Measurements from ENCODE around the gene ANO7.

The ANO7 gene

DNA sequence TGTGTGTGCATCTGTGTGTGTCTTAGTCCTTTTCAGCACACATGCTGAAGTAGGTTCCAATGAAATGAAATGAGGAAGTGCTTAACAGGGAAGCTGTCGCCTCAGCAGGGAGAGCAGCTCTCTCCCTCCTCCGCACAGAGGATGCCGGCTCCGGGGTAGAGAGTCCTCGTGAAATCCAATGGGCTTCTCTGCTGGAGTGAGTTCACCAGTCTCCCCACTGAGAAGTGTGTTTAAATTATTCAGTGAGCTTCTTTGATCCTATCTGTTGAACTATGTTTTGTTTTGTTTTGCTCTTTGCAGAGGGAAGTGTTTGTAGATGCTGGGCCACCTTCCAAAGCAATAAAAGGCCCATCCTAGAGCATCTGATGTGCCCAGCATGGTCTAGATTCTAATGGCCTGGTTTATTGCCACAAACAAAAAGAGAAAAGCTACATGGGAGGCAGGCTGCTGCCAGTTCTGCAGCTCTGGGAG, 31.5 kb upstream of the ANO7 start:
- DNase-seq (ENCODE audit: low read depth): no peak

DNA sequence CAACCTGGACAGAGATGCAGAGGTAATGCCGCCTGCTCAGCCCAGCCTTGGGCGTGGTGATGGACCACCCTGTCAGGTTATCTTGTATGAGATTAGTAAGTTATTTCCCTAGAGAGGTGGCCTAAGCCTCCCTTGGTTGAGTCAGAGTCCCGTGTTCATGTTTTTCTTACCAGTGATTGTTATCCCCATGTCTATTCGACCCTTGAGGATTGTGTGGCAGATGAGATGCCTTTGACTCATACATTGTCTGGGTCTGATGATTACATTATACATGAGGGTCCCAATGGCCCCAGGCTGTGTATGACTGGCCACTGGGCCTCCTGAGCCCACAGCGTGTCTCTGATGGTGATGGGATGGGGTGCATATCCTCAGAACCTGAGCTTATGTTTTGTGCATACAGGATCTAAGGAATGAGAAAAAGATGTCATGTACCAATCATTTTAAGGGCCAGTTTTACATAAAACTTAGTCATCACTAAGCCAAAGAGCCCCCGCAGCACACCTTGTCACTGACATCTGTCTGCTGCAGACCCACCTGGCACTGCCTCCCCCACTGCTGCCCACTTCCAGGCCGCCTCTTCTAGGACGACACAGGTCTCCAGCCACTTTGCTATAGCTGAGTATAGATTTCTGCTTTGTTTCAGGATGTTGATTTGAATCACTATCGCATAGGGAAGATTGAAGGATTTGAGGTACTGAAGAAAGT, 30.5 kb upstream of the ANO7 start:
- TF ChIP-seq, protein P1, sequence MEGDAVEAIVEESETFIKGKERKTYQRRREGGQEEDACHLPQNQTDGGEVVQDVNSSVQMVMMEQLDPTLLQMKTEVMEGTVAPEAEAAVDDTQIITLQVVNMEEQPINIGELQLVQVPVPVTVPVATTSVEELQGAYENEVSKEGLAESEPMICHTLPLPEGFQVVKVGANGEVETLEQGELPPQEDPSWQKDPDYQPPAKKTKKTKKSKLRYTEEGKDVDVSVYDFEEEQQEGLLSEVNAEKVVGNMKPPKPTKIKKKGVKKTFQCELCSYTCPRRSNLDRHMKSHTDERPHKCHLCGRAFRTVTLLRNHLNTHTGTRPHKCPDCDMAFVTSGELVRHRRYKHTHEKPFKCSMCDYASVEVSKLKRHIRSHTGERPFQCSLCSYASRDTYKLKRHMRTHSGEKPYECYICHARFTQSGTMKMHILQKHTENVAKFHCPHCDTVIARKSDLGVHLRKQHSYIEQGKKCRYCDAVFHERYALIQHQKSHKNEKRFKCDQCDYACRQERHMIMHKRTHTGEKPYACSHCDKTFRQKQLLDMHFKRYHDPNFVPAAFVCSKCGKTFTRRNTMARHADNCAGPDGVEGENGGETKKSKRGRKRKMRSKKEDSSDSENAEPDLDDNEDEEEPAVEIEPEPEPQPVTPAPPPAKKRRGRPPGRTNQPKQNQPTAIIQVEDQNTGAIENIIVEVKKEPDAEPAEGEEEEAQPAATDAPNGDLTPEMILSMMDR (IDR thresholded peaks at IDR 0.05; ENCODE audit: low read depth, low read length, missing control alignments): no peak
- H3K4me3 ChIP-seq (ENCODE audit: low read depth, low read length): no peak overlapping the region
- no peak for DNase-seq (ENCODE audit: low read depth)

More for the DNA sequence above, 31.5 kb upstream of the ANO7 start:
- TF ChIP-seq, protein P1 (IDR thresholded peaks at IDR 0.05; ENCODE audit: low read depth, low read length, missing control alignments): no peak
- no peak overlapping the region for H3K4me3 ChIP-seq (ENCODE audit: low read depth, low read length)

DNA sequence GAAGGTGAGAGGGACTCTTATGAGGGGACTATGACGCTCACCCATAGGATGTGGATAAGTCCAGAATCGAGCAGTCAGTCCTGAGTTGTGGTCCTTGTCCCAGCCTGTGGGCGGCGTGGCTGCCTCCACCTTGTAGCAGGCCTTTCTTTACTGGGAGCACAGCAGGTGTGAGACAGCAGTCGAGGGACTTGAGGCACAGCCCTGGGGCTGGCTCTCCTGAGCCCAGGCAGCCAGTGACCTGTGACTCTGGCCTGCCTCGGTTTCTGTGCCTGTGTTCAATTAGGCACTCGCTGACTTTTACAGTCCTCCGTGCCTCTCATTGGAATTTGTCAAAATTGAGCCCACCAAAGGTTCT, 30.0 kb upstream of the ANO7 start:
- DNase-seq (ENCODE audit: low read depth): no peak
- TF ChIP-seq, protein P1 (IDR thresholded peaks at IDR 0.05; ENCODE audit: low read depth, low read length, missing control alignments): no peak
- no peak overlapping the region for H3K4me3 ChIP-seq (ENCODE audit: low read depth, low read length)

DNA sequence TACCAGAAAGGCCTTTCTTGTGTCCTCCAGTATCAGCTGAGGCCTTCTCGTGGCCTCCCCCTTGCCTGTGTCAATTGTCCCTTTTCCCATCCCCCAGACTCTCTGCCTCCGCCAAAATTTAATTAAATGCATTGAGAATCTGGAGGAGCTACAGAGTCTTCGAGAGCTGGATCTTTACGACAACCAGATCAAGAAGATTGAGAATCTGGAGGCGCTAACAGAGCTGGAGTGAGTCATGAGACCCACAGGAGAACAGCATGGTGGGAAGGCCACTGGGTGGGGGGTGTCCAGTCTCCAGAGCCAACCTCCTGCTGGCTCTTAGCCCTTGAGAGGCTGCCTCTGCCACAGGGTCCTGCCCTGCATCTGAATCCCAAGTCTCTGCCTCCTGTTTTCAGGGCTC, 29.4 kb upstream of the ANO7 start:
- no peak overlapping the region for H3K4me3 ChIP-seq (ENCODE audit: low read depth, low read length)
- TF ChIP-seq, protein P1 (IDR thresholded peaks at IDR 0.05; ENCODE audit: low read depth, low read length, missing control alignments): no peak
- no peak for DNase-seq (ENCODE audit: low read depth)

DNA sequence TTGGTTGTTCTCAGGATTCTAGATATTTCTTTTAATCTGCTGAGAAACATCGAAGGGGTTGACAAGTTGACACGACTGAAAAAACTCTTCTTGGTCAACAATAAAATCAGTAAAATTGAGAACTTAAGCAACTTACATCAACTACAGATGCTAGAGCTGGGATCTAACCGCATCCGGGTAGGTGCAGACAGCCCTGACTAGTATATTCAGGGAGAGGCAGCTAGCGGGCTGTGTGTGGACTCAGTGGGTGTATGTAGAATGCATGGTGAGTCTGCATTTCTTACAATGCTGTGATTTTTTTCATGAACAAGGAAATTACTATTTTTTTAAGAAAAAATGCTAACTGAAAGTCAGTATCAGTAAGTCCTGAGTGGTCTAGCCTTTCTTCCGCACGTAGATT, 28.2 kb upstream of the ANO7 start:
- TF ChIP-seq, protein P1 (IDR thresholded peaks at IDR 0.05; ENCODE audit: low read depth, low read length, missing control alignments): no peak
- DNase-seq (ENCODE audit: low read depth): no peak
- no peak overlapping the region for H3K4me3 ChIP-seq (ENCODE audit: low read depth, low read length)

DNA sequence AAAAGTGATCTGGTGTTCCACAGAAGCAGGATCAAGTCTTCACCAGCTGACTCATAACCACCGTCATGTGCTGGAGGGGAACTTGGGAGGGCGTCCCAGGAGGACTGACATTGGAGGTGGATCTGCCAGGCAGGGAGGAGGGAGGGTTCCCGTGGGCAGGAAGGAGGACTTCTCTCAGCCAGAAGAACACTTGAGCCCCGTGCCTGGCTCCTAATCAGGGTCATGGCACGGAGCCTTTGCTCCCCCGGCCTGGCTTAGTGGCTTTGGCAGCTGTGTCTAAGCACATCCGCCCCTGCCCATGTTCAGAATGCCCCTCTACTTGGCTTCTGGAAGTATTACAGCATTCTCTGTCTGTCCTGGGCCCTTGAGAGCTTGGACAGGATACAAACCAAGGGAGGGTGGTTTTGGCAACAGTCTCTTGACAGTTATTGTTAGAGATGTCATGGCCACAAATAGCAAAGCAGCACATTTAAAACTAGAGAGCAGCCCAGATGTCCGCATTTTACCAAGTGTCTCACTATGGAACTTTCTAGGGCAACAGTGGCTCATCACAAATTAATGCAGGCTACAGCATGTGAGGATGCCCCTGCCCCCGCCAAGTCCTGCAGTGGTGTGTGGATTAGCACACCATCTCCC, 26.7 kb upstream of the ANO7 start:
- TF ChIP-seq, protein P1 (IDR thresholded peaks at IDR 0.05; ENCODE audit: low read depth, low read length, missing control alignments): no peak
- no peak for DNase-seq (ENCODE audit: low read depth)
- no peak overlapping the region for H3K4me3 ChIP-seq (ENCODE audit: low read depth, low read length)
